PC-9 (cell line): Measurements from ENCODE around the gene ACVR1.

Experiments
- EZH2 ChIP-seq: fragments of 200-600 bp; sonication (generic); IDR thresholded peaks from 2 replicates; pipeline ENCODE4 v1.8.0; 2017; ENCODE audit warnings: antibody characterized with exemption, low read depth
- TF ChIP-seq, protein P1 (sequence below): fragments of 200-600 bp; sonication (generic); conservative IDR thresholded peaks from 2 replicates; pipeline ENCODE4 v1.6.1; 2017; ENCODE audit warnings: mixed run types, antibody characterized with exemption, mild to moderate bottlenecking, moderate library complexity

DNA sequence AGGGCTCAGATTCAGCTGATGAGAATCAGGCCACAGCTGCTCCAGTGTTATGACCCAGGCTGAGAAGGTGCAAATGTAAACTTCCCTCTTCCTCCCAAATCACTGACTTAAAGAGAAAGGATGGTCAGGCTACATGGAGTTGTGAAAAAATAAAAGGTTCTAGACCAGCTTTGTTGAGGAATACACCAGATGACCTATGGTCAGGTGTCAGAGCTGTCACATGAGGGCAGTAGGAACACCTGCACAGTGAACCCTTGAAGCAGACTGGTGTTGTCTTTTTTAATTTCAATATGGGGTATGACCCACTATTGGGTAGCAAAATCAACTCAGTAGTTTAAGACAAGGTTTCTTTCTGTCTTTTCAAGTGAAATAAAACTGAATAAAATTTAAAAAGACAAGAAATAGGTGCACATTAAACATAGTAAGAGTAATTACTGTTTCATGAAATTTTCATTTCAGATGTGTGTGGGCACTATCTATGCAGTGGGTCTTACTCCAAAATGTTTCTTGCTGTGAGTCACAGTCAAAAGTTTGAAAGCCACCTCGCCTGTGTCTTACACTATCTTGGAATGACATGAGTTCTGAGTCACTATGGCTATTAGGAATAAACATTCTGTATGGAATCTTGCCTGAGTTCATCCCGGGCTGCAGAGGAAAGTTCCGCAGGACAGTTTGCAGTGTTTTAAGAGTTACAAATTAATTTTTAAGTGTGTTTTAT, 83.6 kb downstream of the ACVR1 start:
- TF ChIP-seq, protein P1, sequence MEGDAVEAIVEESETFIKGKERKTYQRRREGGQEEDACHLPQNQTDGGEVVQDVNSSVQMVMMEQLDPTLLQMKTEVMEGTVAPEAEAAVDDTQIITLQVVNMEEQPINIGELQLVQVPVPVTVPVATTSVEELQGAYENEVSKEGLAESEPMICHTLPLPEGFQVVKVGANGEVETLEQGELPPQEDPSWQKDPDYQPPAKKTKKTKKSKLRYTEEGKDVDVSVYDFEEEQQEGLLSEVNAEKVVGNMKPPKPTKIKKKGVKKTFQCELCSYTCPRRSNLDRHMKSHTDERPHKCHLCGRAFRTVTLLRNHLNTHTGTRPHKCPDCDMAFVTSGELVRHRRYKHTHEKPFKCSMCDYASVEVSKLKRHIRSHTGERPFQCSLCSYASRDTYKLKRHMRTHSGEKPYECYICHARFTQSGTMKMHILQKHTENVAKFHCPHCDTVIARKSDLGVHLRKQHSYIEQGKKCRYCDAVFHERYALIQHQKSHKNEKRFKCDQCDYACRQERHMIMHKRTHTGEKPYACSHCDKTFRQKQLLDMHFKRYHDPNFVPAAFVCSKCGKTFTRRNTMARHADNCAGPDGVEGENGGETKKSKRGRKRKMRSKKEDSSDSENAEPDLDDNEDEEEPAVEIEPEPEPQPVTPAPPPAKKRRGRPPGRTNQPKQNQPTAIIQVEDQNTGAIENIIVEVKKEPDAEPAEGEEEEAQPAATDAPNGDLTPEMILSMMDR: no peak
- no peak for TF ChIP-seq EZH2
